OCI-LY1 (cell line): ENCODE results near the gene LELP1.

Source experiments
- EZH2 ChIP-seq: fragments of 200-600 bp; sonication (generic), shearing (Covaris generic); IDR thresholded peaks from 2 replicates; pipeline ENCODE4 v1.8.0; 2017; ENCODE audit warnings: borderline replicate concordance, mixed run types, mild to moderate bottlenecking, antibody characterized with exemption, low read length, moderate library complexity, mixed read lengths
- TF ChIP-seq, protein P1 (sequence below): fragments of 200-600 bp; sonication (generic), shearing (Covaris generic); IDR thresholded peaks from 2 replicates; pipeline ENCODE4 v1.5.1; 2017; ENCODE audit warnings: mild to moderate bottlenecking, antibody characterized with exemption, low read length, moderate library complexity, mixed read lengths

DNA sequence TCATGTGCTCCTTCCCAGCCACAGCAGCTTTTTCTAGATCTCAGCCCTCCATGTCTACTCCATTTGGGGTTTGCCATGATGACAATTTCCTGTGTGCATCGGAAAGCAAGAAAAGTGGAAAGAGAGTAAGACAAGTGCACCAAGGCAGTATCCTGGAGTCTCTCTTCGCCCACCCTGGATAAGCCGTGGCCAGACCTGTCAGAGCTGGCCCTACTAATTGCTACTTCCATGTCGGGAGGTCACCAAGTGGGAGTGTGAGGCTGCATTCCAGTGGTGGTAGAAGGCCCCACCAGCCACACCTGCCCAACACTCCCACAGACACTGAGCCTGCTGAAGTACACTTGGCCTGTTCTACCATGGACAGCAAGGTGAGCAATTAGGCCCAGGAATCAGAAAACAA is 42.2 kb downstream of the LELP1 start:
- TF ChIP-seq, protein P1, sequence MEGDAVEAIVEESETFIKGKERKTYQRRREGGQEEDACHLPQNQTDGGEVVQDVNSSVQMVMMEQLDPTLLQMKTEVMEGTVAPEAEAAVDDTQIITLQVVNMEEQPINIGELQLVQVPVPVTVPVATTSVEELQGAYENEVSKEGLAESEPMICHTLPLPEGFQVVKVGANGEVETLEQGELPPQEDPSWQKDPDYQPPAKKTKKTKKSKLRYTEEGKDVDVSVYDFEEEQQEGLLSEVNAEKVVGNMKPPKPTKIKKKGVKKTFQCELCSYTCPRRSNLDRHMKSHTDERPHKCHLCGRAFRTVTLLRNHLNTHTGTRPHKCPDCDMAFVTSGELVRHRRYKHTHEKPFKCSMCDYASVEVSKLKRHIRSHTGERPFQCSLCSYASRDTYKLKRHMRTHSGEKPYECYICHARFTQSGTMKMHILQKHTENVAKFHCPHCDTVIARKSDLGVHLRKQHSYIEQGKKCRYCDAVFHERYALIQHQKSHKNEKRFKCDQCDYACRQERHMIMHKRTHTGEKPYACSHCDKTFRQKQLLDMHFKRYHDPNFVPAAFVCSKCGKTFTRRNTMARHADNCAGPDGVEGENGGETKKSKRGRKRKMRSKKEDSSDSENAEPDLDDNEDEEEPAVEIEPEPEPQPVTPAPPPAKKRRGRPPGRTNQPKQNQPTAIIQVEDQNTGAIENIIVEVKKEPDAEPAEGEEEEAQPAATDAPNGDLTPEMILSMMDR: no peak
- TF ChIP-seq EZH2: no peak
